GM12872 (cell line): Measurements from ENCODE around the gene CHTOP.
A peak's percentile ranks its signal among the peaks of the same experiment; 100 is the strongest.

Experiments
- TF ChIP-seq, protein P1 (sequence below): IDR thresholded peaks from 3 replicates; pipeline ENCODE4 v1.5.1; 2011; ENCODE audit warnings: low read depth, mild to moderate bottlenecking, low read length, moderate library complexity; ENCODE audit not compliant: insufficient read depth

The CHTOP gene

DNA sequence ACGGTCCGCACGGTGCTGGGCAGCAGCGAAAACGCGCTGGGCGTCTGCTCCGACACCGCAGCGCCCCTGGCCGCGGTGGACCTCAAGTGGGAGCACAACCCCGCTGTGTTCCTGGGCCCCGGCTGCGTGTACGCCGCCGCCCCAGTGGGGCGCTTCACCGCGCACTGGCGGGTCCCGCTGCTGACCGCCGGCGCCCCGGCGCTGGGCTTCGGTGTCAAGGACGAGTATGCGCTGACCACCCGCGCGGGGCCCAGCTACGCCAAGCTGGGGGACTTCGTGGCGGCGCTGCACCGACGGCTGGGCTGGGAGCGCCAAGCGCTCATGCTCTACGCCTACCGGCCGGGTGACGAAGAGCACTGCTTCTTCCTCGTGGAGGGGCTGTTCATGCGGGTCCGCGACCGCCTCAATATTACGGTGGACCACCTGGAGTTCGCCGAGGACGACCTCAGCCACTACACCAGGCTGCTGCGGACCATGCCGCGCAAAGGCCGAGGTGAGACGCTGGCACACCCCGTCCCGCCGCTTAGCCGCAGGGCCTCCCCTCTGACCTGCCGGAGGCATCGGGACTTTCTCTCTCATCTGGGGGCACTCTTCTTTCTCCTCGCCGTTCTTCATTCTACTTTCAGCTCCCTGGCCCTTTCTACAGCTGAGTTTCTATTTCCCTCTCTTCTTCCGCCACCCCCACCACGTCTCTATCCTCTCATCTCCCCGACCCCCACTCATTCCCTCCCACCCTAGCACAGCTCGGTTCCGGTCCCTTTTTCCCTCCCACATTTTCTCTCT is 45.7 kb downstream of the CHTOP start:
- TF ChIP-seq, protein P1, sequence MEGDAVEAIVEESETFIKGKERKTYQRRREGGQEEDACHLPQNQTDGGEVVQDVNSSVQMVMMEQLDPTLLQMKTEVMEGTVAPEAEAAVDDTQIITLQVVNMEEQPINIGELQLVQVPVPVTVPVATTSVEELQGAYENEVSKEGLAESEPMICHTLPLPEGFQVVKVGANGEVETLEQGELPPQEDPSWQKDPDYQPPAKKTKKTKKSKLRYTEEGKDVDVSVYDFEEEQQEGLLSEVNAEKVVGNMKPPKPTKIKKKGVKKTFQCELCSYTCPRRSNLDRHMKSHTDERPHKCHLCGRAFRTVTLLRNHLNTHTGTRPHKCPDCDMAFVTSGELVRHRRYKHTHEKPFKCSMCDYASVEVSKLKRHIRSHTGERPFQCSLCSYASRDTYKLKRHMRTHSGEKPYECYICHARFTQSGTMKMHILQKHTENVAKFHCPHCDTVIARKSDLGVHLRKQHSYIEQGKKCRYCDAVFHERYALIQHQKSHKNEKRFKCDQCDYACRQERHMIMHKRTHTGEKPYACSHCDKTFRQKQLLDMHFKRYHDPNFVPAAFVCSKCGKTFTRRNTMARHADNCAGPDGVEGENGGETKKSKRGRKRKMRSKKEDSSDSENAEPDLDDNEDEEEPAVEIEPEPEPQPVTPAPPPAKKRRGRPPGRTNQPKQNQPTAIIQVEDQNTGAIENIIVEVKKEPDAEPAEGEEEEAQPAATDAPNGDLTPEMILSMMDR, result peak; percentile 34; the same call in 2 of the 3 replicates

DNA sequence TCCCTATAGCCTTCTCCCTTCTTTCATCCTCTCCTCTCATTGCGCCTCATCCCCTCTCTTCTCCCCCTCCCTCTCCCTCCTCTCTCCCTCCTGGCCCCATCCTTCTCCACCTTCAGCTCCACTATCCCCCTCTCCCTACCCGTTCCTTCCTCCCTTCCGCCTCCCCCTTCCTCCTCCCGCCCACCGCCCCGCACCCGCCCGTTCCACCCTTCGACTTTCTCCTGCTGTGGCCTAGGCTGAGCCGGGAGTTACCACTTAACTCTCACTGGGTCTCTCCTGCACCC is 46.2 kb downstream of the CHTOP start:
- TF ChIP-seq, protein P1, result no peak

DNA sequence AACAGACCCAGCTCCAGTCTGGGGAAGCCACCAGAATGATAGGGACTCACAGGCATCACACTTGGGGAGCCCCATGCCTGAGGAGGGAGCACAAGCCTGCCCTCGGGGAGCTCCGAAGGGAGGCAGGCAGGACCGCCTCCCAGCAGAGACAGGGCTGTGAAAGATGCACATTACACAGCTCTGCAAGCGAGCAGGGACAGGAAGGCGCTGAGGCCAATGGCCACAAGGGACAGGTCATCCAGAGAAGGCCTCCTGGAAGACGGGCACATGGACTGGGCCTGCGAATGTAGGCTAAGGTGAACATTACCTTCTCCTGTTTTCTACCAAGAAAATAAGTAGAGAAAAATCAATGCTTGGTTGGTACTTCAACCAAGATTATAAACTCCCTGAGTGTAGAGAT is 48.9 kb downstream of the CHTOP start:
- TF ChIP-seq, protein P1, result no peak

DNA sequence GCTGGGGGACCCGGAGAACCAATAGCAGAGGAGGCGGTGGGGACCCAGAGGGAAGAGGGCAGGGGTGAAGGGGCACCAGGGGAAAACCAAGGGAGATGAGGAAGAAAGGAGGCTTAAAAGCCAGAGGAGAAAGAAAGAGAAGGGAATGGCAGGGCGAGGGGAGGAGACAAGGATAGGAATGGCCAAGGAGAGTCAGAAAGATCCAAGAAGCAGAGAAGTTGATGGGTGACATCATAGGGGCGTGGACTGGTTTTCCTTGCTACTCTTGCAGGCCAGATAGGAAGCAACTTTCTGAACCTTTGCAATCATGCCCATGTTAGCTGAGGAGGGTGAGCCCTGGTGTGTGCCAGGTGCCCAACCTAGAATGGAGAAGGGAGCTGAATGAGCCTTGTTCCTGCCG is 50.0 kb downstream of the CHTOP start:
- TF ChIP-seq, protein P1, result no peak

DNA sequence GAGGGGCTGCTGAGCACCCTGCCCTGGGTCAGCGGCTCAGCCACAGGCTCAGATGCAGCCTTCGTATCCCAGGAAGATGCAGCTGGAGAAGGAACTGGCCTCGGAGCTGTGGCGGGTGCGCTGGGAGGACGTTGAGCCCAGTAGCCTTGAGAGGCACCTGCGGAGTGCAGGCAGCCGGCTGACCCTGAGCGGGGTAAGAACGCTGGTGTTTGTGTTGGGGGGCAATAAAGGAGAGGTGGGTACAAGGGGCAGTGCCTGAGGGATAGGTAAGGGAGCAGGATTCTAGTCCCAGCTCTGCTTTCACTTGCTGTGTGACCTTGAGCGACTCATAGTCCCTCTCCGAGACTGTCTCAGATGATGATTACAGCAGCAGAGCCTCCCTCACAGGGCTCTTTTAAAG is 51.0 kb downstream of the CHTOP start:
- TF ChIP-seq, protein P1, result no peak

DNA sequence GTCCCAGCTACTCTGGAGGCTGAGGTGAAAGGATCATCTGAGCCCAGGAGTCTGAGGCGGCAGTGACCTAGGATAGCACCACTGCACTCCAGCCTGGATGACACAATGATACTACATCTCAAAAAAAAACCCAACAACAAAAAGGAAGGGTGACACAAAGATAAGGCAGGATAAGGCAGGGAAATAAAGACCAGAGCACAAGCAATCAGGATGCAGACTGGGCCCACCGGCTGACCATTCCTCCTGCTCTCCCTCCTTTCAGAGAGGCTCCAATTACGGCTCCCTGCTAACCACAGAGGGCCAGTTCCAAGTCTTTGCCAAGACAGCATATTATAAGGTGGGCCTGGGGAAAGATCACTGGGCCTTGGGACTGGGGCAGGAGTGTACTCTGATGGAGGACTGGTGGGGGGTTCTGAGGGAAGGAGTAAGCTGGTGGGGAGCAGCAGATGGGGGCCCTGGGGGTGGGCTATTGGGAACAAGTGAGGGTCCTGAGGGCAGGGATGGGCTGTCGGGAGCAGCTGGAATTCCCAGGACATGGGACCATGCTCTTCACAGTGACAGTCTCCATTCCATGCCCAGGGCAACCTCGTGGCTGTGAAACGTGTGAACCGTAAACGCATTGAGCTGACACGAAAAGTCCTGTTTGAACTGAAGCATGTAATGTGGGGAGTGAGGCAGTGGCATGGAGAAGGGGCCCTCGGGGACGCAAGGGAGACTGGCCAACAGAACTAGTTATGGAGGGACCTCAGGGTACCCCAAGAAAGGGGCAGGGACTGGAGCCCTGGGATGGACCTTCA is 51.9 kb downstream of the CHTOP start:
- TF ChIP-seq, protein P1, result no peak

DNA sequence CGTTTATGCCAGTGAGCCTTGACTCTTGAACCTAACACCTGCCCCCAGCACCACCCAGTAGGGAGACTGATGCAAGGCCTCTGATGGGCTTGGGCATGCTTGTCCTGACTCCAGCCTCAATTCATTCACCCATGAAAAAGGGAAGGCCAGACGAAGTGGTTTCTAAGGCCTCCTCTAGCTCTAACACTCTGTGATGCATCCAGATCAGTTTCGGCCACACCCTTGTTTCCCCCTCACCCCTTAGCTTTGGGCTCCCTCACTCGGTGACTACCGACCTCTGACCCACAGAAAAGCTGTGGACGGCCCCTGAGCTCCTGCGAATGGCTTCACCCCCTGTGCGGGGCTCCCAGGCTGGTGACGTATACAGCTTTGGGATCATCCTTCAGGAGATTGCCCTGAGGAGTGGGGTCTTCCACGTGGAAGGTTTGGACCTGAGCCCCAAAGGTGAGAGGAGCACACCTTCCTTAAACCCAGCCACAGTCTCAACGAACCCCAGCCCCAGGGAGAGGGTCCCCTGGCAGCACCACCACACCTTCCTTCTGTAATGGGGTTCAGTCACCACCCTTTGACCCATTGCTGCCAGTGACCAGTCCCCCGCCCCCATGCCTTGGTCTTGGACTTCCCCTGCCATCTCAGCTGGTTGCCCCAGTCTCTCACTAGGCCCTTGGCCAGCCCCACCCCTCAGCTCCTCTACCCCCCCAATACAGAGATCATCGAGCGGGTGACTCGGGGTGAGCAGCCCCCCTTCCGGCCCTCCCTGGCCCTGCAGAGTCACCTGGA is 53.7 kb downstream of the CHTOP start:
- TF ChIP-seq, protein P1, result no peak
